Measurements from ENCODE around the gene COL4A1.

COL4A1 gene

GRCh38 chr13:110151462-110151861, 155.5 kb downstream of the COL4A1 start:
- TF ChIP-seq GABPA (IDR thresholded peaks at IDR 0.05; ENCODE audit: low read depth) (no peak), REST (IDR thresholded peaks at IDR 0.05; ENCODE audit: insufficient replicate concordance, low read depth) (no peak), CTCF (IDR thresholded peaks at IDR 0.05; ENCODE audit: insufficient read depth, low read length) (no peak)
- H3K4me3 ChIP-seq (replicated peaks; ENCODE audit: insufficient read depth, low read length): no peak overlapping the region

GRCh38 chr13:110150384-110151101, 156.4 kb downstream of the COL4A1 start:
- Histone ChIP-seq H3K27me3 (ENCODE audit: insufficient read depth, poor library complexity, severe bottlenecking) (no peaks in the 10 kb centered on the region), H3K4me3 (replicated peaks; ENCODE audit: insufficient read depth, low read length) (no peak overlapping the region), H3K27ac (replicated peaks) (no peak overlapping the region)
- no peak for TF ChIP-seq REST (IDR thresholded peaks at IDR 0.05; ENCODE audit: insufficient replicate concordance, low read depth)
- no peak for TF ChIP-seq GABPA (IDR thresholded peaks at IDR 0.05; ENCODE audit: low read depth)
- TF ChIP-seq SPI1 (IDR thresholded peaks at IDR 0.05; ENCODE audit: borderline replicate concordance, low read depth): no peak
- no peak for TF ChIP-seq CTCF (IDR thresholded peaks at IDR 0.05; ENCODE audit: insufficient read depth, low read length)
- no peak for TF ChIP-seq POLR2AphosphoS5 (IDR thresholded peaks at IDR 0.05; ENCODE audit: low read depth)
- no peak for DNase-seq (ENCODE audit: low read depth in 1 of 2, low spot score in 1 of 2)

More at GRCh38 chr13:110151462-110151861, 155.5 kb downstream of the COL4A1 start:
- Histone ChIP-seq H3K27ac (replicated peaks) (no peak overlapping the region), H3K27me3 (ENCODE audit: insufficient read depth, poor library complexity, severe bottlenecking) (no peaks in the 10 kb centered on the region)
- no peak for DNase-seq (ENCODE audit: low read depth in 1 of 2, low spot score in 1 of 2)

GRCh38 chr13:110149036-110149435, 157.9 kb downstream of the COL4A1 start:
- DNase-seq (ENCODE audit: low read depth in 1 of 2, low spot score in 1 of 2): no peak
- TF ChIP-seq CTCF (IDR thresholded peaks at IDR 0.05; ENCODE audit: insufficient read depth, low read length) (no peak), GABPA (IDR thresholded peaks at IDR 0.05; ENCODE audit: low read depth) (no peak), REST (IDR thresholded peaks at IDR 0.05; ENCODE audit: insufficient replicate concordance, low read depth) (no peak), POLR2AphosphoS5 (IDR thresholded peaks at IDR 0.05; ENCODE audit: low read depth) (no peak), SPI1 (IDR thresholded peaks at IDR 0.05; ENCODE audit: borderline replicate concordance, low read depth) (no peak)
- Histone ChIP-seq H3K4me3 (replicated peaks; ENCODE audit: insufficient read depth, low read length) (no peak overlapping the region), H3K27me3 (ENCODE audit: insufficient read depth, poor library complexity, severe bottlenecking) (no peaks in the 10 kb centered on the region), H3K27ac (replicated peaks) (no peak overlapping the region)
